ENCODE data around the gene PLA2G4A. TPM values are rescaled to one million over a fixed set of nuclear protein-coding genes. Genes with fewer than 3 reads are reported as not detected.

Gene PLA2G4A
- total and polyA plus RNA-seq, 5 donors from 2014 or later = not detected

DNA sequence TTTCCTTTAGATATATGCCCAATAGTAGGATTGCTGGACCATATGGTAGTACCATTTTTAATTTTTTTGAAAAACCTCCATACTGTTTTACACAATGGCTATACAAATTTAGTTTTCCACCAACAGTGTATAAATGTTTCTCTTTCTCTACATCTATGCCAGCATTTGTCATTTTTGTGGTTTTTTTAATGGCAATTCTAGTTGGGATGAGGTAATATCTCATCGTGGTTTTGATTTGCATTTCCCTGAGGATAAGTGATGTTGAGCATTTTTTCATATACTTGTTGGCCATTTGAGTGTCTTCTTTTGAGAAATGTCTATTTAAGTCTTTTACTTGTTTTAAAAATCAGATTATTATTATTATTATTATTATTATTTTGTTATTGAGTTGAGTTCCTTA lies 35.5 kb downstream of the PLA2G4A start:
- H3K27me3 Mint-ChIP-seq = no peaks in the 10 kb centered on the region
- H3K4me3 Mint-ChIP-seq = no peak overlapping the region
- Histone ChIP-seq H3K27ac (ENCODE audit: insufficient read depth, low read length, poor library complexity, severe bottlenecking) (no peak overlapping the region), H3K36me3 (ENCODE audit: control insufficient read depth, insufficient read depth, low read length) (no peaks in the 10 kb centered on the region), H3K27me3 (ENCODE audit: control insufficient read depth, insufficient read depth, low read length) (no peaks in the 10 kb centered on the region), H3K4me1 (ENCODE audit: control insufficient read depth, insufficient read depth, low read length, poor library complexity, severe bottlenecking) (no peaks in the 10 kb centered on the region), H3K9me3 (ENCODE audit: control insufficient read depth in 2 of 2, low read length in 2 of 2) (no peaks in the 10 kb centered on the region), H3K4me3 (ENCODE audit: low read depth, low read length) (no peak overlapping the region)
- H3K27ac Mint-ChIP-seq = no peak overlapping the region
- H3K36me3 Mint-ChIP-seq = no peaks in the 10 kb centered on the region
- DNase-seq (no peak), ATAC-seq (ENCODE audit: low read depth in 2 of 2) (no peak)
- peaks cover 0 to 5% (median 3%) of the 10 kb centered on the region in 4 donors for H3K4me1 Mint-ChIP-seq
- H3K9me3 Mint-ChIP-seq = peaks cover 0 to 4% (median 0%) of the 10 kb centered on the region in 7 donors

DNA sequence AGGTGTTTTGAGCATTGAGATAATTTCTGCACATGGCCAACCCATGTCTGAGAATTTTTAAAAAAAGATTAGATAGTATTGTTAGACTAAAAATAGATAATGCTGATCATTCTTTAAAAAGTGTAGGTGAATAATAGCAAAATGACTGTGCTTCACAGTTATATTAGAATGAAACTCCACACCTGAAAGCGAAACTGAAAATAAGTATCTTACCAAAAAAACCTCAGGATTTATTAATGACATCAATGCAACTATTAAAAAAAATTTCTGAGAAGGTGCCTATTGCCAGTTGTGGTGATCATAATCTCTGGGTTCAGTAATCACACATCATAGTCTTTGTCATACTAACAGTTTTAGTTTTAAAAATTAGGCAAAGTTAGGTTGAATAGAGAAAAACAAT lies 36.5 kb downstream of the PLA2G4A start:
- Mint-ChIP-seq H3K27ac (no peak overlapping the region), H3K36me3 (no peaks in the 10 kb centered on the region)
- ATAC-seq (ENCODE audit: low read depth in 2 of 2) = no peak

DNA sequence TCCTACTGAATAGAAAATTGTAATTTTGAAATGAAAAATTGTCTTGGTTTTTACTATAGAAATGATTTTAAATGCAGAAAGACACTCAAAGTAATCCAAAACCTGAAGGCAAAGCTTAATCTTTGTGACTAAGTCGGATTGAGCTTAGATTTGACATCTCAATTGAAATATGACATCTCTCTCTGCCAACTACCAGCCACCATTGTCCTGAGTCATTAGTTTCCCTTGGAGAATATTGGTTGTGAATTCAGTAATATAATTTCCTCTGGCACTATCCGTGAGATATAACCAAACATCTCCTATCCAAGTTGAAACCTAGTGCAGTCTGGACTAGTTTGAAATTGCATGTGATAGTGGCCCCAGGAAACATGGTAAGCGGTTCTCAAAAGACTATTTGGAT lies 37.1 kb downstream of the PLA2G4A start:
- no peak overlapping the region for H3K27ac ChIP-seq (ENCODE audit: insufficient read depth, low read length, poor library complexity, severe bottlenecking)
- H3K4me1 Mint-ChIP-seq = peaks cover 0 to 5% (median 3%) of the 10 kb centered on the region in 4 donors
- H3K36me3 Mint-ChIP-seq = no peaks in the 10 kb centered on the region
- H3K4me3 ChIP-seq (ENCODE audit: low read depth, low read length) = no peak overlapping the region
- peaks cover 0 to 4% (median 0%) of the 10 kb centered on the region in 7 donors for H3K9me3 Mint-ChIP-seq
- H3K36me3 ChIP-seq (ENCODE audit: control insufficient read depth, insufficient read depth, low read length) = no peaks in the 10 kb centered on the region
- ATAC-seq (ENCODE audit: low read depth in 2 of 2) (no peak), DNase-seq (no peak)
- H3K27me3 ChIP-seq (ENCODE audit: control insufficient read depth, insufficient read depth, low read length) = no peaks in the 10 kb centered on the region
- H3K27ac Mint-ChIP-seq = no peak overlapping the region
- no peaks in the 10 kb centered on the region for H3K9me3 ChIP-seq (ENCODE audit: control insufficient read depth in 2 of 2, low read length in 2 of 2)
- no peak overlapping the region for H3K4me3 Mint-ChIP-seq
- H3K27me3 Mint-ChIP-seq = no peaks in the 10 kb centered on the region
- no peaks in the 10 kb centered on the region for H3K4me1 ChIP-seq (ENCODE audit: control insufficient read depth, insufficient read depth, low read length, poor library complexity, severe bottlenecking)

More for the DNA sequence above, 36.5 kb downstream of the PLA2G4A start:
- Histone ChIP-seq H3K4me1 (ENCODE audit: control insufficient read depth, insufficient read depth, low read length, poor library complexity, severe bottlenecking) (no peaks in the 10 kb centered on the region), H3K27me3 (ENCODE audit: control insufficient read depth, insufficient read depth, low read length) (no peaks in the 10 kb centered on the region), H3K9me3 (ENCODE audit: control insufficient read depth in 2 of 2, low read length in 2 of 2) (no peaks in the 10 kb centered on the region), H3K27ac (ENCODE audit: insufficient read depth, low read length, poor library complexity, severe bottlenecking) (no peak overlapping the region), H3K36me3 (ENCODE audit: control insufficient read depth, insufficient read depth, low read length) (no peaks in the 10 kb centered on the region), H3K4me3 (ENCODE audit: low read depth, low read length) (no peak overlapping the region)
- H3K4me3 Mint-ChIP-seq = no peak overlapping the region
- DNase-seq = peak in 1 of 3 donors; percentile 45
- H3K27me3 Mint-ChIP-seq = no peaks in the 10 kb centered on the region
- H3K4me1 Mint-ChIP-seq = peaks cover 0 to 5% (median 3%) of the 10 kb centered on the region in 4 donors
- peaks cover 0 to 4% (median 0%) of the 10 kb centered on the region in 7 donors for H3K9me3 Mint-ChIP-seq

DNA sequence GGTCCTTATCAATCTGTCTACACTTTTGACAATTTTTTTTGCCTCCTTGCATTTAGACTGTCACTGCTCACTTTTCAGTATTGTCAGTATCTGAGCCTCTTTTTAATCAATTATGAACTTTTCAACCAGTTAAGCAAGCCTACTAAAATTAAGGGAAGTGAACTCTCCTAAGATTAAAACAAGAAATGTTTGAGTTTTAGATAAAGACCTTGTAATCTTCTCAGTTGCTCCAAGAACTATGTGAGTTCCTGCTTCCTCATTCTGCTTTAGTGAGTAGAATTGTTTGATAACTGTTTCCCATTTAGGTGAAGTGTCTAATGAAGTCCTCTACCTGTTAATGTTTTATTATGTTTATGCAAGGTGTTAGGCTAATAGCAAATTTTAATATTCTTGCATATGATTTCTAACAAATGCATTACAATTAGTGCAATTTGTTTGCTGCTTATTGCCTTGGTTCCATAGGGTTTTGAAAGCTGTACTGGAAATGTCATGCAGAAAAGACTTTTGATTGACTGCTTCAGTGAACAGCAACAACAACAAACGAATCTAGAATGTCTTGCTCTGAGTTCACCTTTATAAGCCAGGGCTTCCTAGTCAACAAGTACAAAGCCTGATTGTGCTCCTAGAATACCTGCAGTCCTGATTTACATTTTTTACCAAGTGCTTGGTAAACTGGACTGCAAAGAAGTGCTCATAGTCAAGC lies 40.9 kb downstream of the PLA2G4A start:
- no peaks in the 10 kb centered on the region for H3K36me3 ChIP-seq (ENCODE audit: control insufficient read depth, insufficient read depth, low read length)
- no peaks in the 10 kb centered on the region for H3K4me1 ChIP-seq (ENCODE audit: control insufficient read depth, insufficient read depth, low read length, poor library complexity, severe bottlenecking)
- no peaks in the 10 kb centered on the region for H3K9me3 ChIP-seq (ENCODE audit: control insufficient read depth in 2 of 2, low read length in 2 of 2)
- peaks cover 0 to 4% (median 0%) of the 10 kb centered on the region in 7 donors for H3K9me3 Mint-ChIP-seq
- ATAC-seq (ENCODE audit: low read depth in 2 of 2) (no peak), DNase-seq (no peak)
- no peaks in the 10 kb centered on the region for H3K36me3 Mint-ChIP-seq
- no peak overlapping the region for H3K4me3 Mint-ChIP-seq
- no peak overlapping the region for H3K4me3 ChIP-seq (ENCODE audit: low read depth, low read length)
- H3K27ac ChIP-seq (ENCODE audit: insufficient read depth, low read length, poor library complexity, severe bottlenecking) = no peak overlapping the region
- no peaks in the 10 kb centered on the region for H3K27me3 ChIP-seq (ENCODE audit: control insufficient read depth, insufficient read depth, low read length)
- no peak overlapping the region for H3K27ac Mint-ChIP-seq
- peaks cover 0 to 5% (median 3%) of the 10 kb centered on the region in 4 donors for H3K4me1 Mint-ChIP-seq
- H3K27me3 Mint-ChIP-seq = no peaks in the 10 kb centered on the region

DNA sequence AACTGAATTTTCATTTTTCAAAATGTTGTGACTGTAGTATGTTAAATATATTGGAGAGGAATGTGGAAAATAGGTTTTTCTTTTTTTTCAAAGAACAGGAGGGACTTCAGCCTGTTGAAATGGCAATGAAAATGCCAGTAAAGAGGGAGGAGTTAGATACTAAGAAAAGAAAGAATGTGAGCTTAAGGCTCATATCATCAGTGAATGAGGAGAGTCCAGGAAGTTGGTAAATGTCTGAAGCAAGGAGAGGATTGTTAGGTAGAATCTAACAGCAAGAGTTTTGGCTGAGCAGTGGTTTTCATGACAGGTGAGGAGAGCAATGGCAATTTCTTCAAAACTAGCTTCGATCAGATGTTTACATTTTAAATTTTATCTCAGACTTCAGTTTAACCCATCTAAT lies 43.0 kb downstream of the PLA2G4A start:
- no peaks in the 10 kb centered on the region for H3K9me3 ChIP-seq (ENCODE audit: control insufficient read depth in 2 of 2, low read length in 2 of 2)
- H3K27ac Mint-ChIP-seq = no peak overlapping the region
- no peaks in the 10 kb centered on the region for H3K4me1 Mint-ChIP-seq
- H3K27me3 Mint-ChIP-seq = no peaks in the 10 kb centered on the region
- DNase-seq = no peak
- no peaks in the 10 kb centered on the region for H3K4me1 ChIP-seq (ENCODE audit: control insufficient read depth, insufficient read depth, low read length, poor library complexity, severe bottlenecking)
- no peaks in the 10 kb centered on the region for H3K27me3 ChIP-seq (ENCODE audit: control insufficient read depth, insufficient read depth, low read length)
- H3K9me3 Mint-ChIP-seq = peaks cover 0 to 3% (median 0%) of the 10 kb centered on the region in 7 donors
- H3K4me3 ChIP-seq (ENCODE audit: low read depth, low read length) = no peak overlapping the region
- ATAC-seq (ENCODE audit: low read depth in 2 of 2) = no peak
- H3K27ac ChIP-seq (ENCODE audit: insufficient read depth, low read length, poor library complexity, severe bottlenecking) = no peak overlapping the region
- no peaks in the 10 kb centered on the region for H3K36me3 ChIP-seq (ENCODE audit: control insufficient read depth, insufficient read depth, low read length)
- H3K36me3 Mint-ChIP-seq = no peaks in the 10 kb centered on the region
- no peak overlapping the region for H3K4me3 Mint-ChIP-seq

DNA sequence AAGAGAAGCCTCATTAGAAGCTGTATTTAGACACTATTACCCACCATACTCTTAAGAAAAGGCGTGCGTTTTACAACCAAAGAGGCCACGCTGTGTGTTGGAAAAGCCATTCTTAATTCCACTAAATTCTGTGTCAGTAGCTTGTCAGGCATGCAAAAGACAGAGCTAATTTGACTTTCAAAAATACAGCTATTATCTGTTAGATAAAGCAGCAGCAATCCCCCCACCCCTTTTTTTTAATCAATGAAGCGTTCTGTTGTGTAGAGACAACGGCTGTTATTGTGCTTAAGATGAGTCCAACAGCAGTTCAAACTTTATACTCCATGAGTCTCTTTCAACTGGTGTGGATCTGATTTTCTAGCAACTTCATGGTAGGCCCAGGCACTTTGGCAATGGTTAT lies 43.5 kb downstream of the PLA2G4A start:
- H3K4me3 Mint-ChIP-seq = no peak overlapping the region
- H3K27ac Mint-ChIP-seq = no peak overlapping the region
- H3K36me3 Mint-ChIP-seq = no peaks in the 10 kb centered on the region
- Histone ChIP-seq H3K27me3 (ENCODE audit: control insufficient read depth, insufficient read depth, low read length) (no peaks in the 10 kb centered on the region), H3K9me3 (ENCODE audit: control insufficient read depth in 2 of 2, low read length in 2 of 2) (no peaks in the 10 kb centered on the region), H3K36me3 (ENCODE audit: control insufficient read depth, insufficient read depth, low read length) (no peaks in the 10 kb centered on the region), H3K4me3 (ENCODE audit: low read depth, low read length) (no peak overlapping the region), H3K4me1 (ENCODE audit: control insufficient read depth, insufficient read depth, low read length, poor library complexity, severe bottlenecking) (no peaks in the 10 kb centered on the region), H3K27ac (ENCODE audit: insufficient read depth, low read length, poor library complexity, severe bottlenecking) (no peak overlapping the region)
- DNase-seq (no peak), ATAC-seq (ENCODE audit: low read depth in 2 of 2) (no peak)
- H3K4me1 Mint-ChIP-seq = no peaks in the 10 kb centered on the region
- no peaks in the 10 kb centered on the region for H3K9me3 Mint-ChIP-seq
- H3K27me3 Mint-ChIP-seq = no peaks in the 10 kb centered on the region

DNA sequence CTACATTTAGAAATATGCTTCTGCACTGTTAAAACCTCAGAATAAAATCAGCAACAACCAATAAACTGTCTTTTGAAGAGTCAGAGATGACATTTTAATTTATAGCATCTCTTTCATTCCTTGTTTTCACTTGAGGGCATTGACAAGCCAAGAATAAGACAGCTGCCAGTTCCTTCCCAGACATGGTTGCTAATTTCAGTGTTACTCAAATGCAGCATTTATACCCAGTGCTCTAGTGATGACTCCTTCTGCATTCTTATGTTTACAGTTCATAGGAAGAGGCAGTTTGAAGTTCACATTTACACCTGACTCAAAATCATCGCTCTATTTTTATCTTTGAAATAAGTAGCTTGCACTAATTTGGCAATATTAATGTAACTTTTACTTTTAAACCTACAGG lies 44.9 kb downstream of the PLA2G4A start:
- no peaks in the 10 kb centered on the region for H3K27me3 ChIP-seq (ENCODE audit: control insufficient read depth, insufficient read depth, low read length)
- no peaks in the 10 kb centered on the region for H3K27me3 Mint-ChIP-seq
- no peak overlapping the region for H3K4me3 ChIP-seq (ENCODE audit: low read depth, low read length)
- no peaks in the 10 kb centered on the region for H3K36me3 Mint-ChIP-seq
- H3K4me3 Mint-ChIP-seq = no peak overlapping the region
- no peaks in the 10 kb centered on the region for H3K36me3 ChIP-seq (ENCODE audit: control insufficient read depth, insufficient read depth, low read length)
- ATAC-seq (ENCODE audit: low read depth in 2 of 2) (no peak), DNase-seq (no peak)
- H3K9me3 Mint-ChIP-seq = peaks cover 0 to 2% (median 0%) of the 10 kb centered on the region in 7 donors
- H3K4me1 ChIP-seq (ENCODE audit: control insufficient read depth, insufficient read depth, low read length, poor library complexity, severe bottlenecking) = no peaks in the 10 kb centered on the region
- no peaks in the 10 kb centered on the region for H3K9me3 ChIP-seq (ENCODE audit: control insufficient read depth in 2 of 2, low read length in 2 of 2)
- H3K27ac ChIP-seq (ENCODE audit: insufficient read depth, low read length, poor library complexity, severe bottlenecking) = no peak overlapping the region
- H3K4me1 Mint-ChIP-seq = no peaks in the 10 kb centered on the region
- H3K27ac Mint-ChIP-seq = no peak overlapping the region
